Liver (tissue), 9 donors: ENCODE results near the gene NKX3-2. TPM values are rescaled to one million over a fixed set of nuclear protein-coding genes. Genes with fewer than 3 reads are reported as not detected.

Experiments used
- DNase-seq: peaks from one replicate; pipeline ENCODE4 v3.0.0-alpha.2; 2017; ENCODE audit warnings: low spot score
- H3K27ac ChIP-seq, 2 donors: one replicate each; pipeline ENCODE4 v1.7.0; 2013; ENCODE audit warnings: inconsistent platforms in 2 of 2, low read length in 2 of 2, control low read depth in 1 of 2, low read depth in 1 of 2, mild to moderate bottlenecking in 1 of 2
- H3K27me3 ChIP-seq, 4 donors: one replicate each; pipeline versions ENCODE4 v1.6.1 to v1.7.0; 2013; ENCODE audit warnings: low read length in 3 of 4, inconsistent platforms in 1 of 4, mild to moderate bottlenecking in 1 of 4, moderate library complexity in 1 of 4; ENCODE audit not compliant: control insufficient read depth in 4 of 4, insufficient read depth in 4 of 4
- H3K36me3 ChIP-seq, 4 donors: one replicate each; pipeline versions ENCODE4 v1.6.1 to v1.7.0; 2013; ENCODE audit warnings: low read length in 3 of 4, mild to moderate bottlenecking in 3 of 4, low read depth in 1 of 4, moderate library complexity in 1 of 4; ENCODE audit not compliant: control insufficient read depth in 4 of 4, insufficient read depth in 3 of 4
- H3K4me1 ChIP-seq, 4 donors: one replicate each; pipeline versions ENCODE4 v1.6.1 to v1.7.0; 2013; ENCODE audit warnings: low read length in 3 of 4, mild to moderate bottlenecking in 3 of 4, moderate library complexity in 1 of 4; ENCODE audit not compliant: control insufficient read depth in 4 of 4, insufficient read depth in 4 of 4
- H3K4me3 ChIP-seq, 3 donors: one replicate each; pipeline versions ENCODE4 v1.6.1 to v1.7.0; 2013; ENCODE audit warnings: low read length in 3 of 3, control low read depth in 1 of 3, low read depth in 1 of 3, mild to moderate bottlenecking in 1 of 3
- H3K9ac ChIP-seq, 2 donors: one replicate each; pipeline ENCODE4 v1.7.0; 2013; ENCODE audit warnings: low read length in 2 of 2, mild to moderate bottlenecking in 2 of 2, moderate library complexity in 2 of 2, control low read depth in 1 of 2, low read depth in 1 of 2
- H3K9me3 ChIP-seq, 4 donors: one replicate each; pipeline versions ENCODE4 v1.6.1 to v1.7.0; 2013; ENCODE audit warnings: low read length in 3 of 4; ENCODE audit not compliant: control insufficient read depth in 4 of 4
- ATF3 ChIP-seq: IDR thresholded peaks from 2 replicates; pipeline ENCODE4 v1.6.1; 2016; ENCODE audit warnings: antibody characterized with exemption
- CTCF ChIP-seq: fragments of 150-350 bp; IDR thresholded peaks from 2 replicates; pipeline ENCODE4 v1.5.1; 2017; ENCODE audit warnings: improper control_type of control experiment, low read depth, low read length; ENCODE audit not compliant: missing input control
- EGR1 ChIP-seq, 2 donors: IDR thresholded peaks; 2 replicates each; pipeline ENCODE4 v1.6.1; 2016 to 2018; ENCODE audit warnings: antibody characterized with exemption in 2 of 2, low read depth in 2 of 2
- FOXA1 ChIP-seq: IDR thresholded peaks from 2 replicates; pipeline ENCODE4 v1.6.1; 2016; ENCODE audit warnings: antibody characterized with exemption
- FOXA2 ChIP-seq: IDR thresholded peaks from 2 replicates; pipeline ENCODE4 v1.6.1; 2016; ENCODE audit warnings: antibody characterized with exemption
- GABPA ChIP-seq, 2 donors: IDR thresholded peaks in 1 of 2; conservative IDR thresholded peaks in 1 of 2; 2 replicates each; pipeline ENCODE4 v1.6.1; 2016; ENCODE audit warnings: antibody characterized with exemption in 2 of 2, mild to moderate bottlenecking in 1 of 2, moderate library complexity in 1 of 2
- HNF4A ChIP-seq, 2 donors: conservative IDR thresholded peaks; 2 replicates each; pipeline ENCODE4 v1.6.1; 2016; ENCODE audit warnings: antibody characterized with exemption in 2 of 2, mild to moderate bottlenecking in 2 of 2
- HNF4G ChIP-seq: IDR thresholded peaks from 2 replicates; pipeline ENCODE4 v1.6.1; 2016; ENCODE audit warnings: antibody characterized with exemption
- JUND ChIP-seq, 2 donors: IDR thresholded peaks; 2 replicates each; pipeline ENCODE4 v1.6.1; 2016; ENCODE audit warnings: antibody characterized with exemption in 2 of 2
- MAX ChIP-seq: IDR thresholded peaks from 2 replicates; pipeline ENCODE4 v1.6.1; 2016; ENCODE audit warnings: antibody characterized with exemption
- NR2F2 ChIP-seq: IDR thresholded peaks from 2 replicates; pipeline ENCODE4 v1.6.1; 2016; ENCODE audit warnings: antibody characterized with exemption
- RAD21 ChIP-seq, 2 donors: IDR thresholded peaks; 2 replicates each; pipeline ENCODE4 v1.6.1; 2016; ENCODE audit warnings: antibody characterized with exemption in 2 of 2, mild to moderate bottlenecking in 2 of 2
- RXRA ChIP-seq, 2 donors: IDR thresholded peaks; 2 replicates each; pipeline ENCODE4 v1.6.1; 2017 to 2018; ENCODE audit warnings: antibody characterized with exemption in 2 of 2, mild to moderate bottlenecking in 1 of 2
- SP1 ChIP-seq: IDR thresholded peaks from 2 replicates; pipeline ENCODE4 v1.6.1; 2018; ENCODE audit warnings: antibody characterized with exemption, mild to moderate bottlenecking
- TAF1 ChIP-seq: conservative IDR thresholded peaks from 2 replicates; pipeline ENCODE4 v1.6.1; 2016; ENCODE audit warnings: antibody characterized with exemption, mild to moderate bottlenecking
- YY1 ChIP-seq: IDR thresholded peaks from 2 replicates; pipeline ENCODE4 v1.6.1; 2016; ENCODE audit warnings: antibody characterized with exemption, mild to moderate bottlenecking
- ZBTB33 ChIP-seq: IDR thresholded peaks from 2 replicates; pipeline ENCODE4 v1.6.1; 2016; ENCODE audit warnings: antibody characterized with exemption
- WGBS: extraction: QIAGEN DNeasy Blood & Tissue Kit; methylation state at CpG from one replicate; pipeline ENCODE4 v1.1.7; 2013; 5-methylcytosine and 5-hydroxymethylcytosine counted together
- polyA plus RNA-seq, 2 donors: library from polyadenylated mRNA; stranded (reverse) in 1 of 2; unstranded in 1 of 2; fragments of 200-250 nt in 1 of 2; fragments of >200 nt in 1 of 2; fragmentation: Nextera tagmentation in 1 of 2; extraction: Ambion mirVana in 1 of 2; gene quantifications; one replicate each; pipeline versions ENCODE4 v1.2.1 to v1.2.3, GENCODE V29; 2013 to 2015
- total RNA-seq, 2 donors: library from RNA; depleted of rRNA; stranded (reverse); fragments of >200 nt; gene quantifications; one replicate each; pipeline ENCODE4 v1.2.3, GENCODE V29; 2014
- donor health status: healthy.
- donor health status: healthy.
- donor health status: healthy.
- donor health status: healthy.
- donor health status: healthy.

Gene NKX3-2
- total and polyA plus RNA-seq, 4 donors: not detected

DNA sequence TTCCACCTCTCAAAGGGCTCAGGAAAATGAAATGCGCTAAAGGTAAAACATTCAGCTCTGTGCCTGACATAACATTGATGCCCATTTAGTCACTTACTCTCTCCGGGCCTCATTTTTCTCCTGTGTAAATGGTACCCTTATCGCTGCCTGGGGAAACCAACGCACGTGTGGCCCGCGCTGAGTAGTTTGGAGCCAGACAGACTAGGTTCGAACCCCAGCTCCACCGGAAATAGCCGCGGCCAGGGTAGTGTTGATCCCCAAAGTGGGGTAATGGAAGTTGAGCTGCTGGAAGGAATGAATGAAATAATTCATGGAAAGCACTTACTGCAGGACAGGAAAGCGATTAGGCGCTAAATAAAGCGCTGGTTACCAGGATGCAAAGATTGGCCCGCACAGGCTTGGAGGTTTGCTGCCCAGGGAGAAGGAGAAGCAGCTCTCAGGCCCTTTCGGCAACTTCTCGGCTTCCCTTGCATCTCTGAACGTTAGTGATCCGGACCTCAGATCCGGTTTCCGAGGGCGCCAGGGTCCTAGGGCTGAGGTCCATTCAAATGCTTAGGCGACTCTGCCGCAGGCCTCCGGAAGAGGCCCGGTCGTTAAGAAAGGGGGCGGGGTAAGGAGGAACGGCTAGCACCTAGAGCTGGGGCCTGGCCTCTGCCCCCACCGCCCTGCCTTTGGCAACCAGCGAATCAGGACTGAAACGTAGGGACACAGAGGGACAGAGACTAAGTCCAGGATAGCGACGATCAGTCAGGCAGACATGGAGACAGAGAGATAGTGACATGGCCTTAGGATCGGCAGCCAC, 13.3 kb downstream of the NKX3-2 start:
- DNase-seq: no peak
- peaks cover 2 to 13% (median 6%) of the 10 kb centered on the region in 4 donors for H3K4me1 ChIP-seq
- H3K9me3 ChIP-seq: peaks cover 0 to 4% (median 0%) of the 10 kb centered on the region in 4 donors
- no peak overlapping the region for H3K4me3 ChIP-seq
- H3K27me3 ChIP-seq: peaks cover 13 to 45% (median 26%) of the 10 kb centered on the region in 4 donors
- H3K9ac ChIP-seq: no peak overlapping the region
- H3K27ac ChIP-seq: no peak overlapping the region
- H3K36me3 ChIP-seq: no peaks in the 10 kb centered on the region
- 6% methylated on average over 35 of the region's 35 CpGs for WGBS
- TF ChIP-seq ATF3 (no peak), RXRA (IDR thresholded peaks at IDR 0.05) (no peak), TAF1 (no peak), FOXA1 (no peak), ZBTB33 (no peak), HNF4A (conservative IDR thresholded peaks at IDR 0.05) (no peak), SP1 (no peak), YY1 (no peak), RAD21 (IDR thresholded peaks at IDR 0.05) (no peak), EGR1 (IDR thresholded peaks at IDR 0.05; ENCODE audit: low read depth in 2 of 2) (no peak), NR2F2 (no peak), HNF4G (no peak), JUND (IDR thresholded peaks at IDR 0.05) (no peak), FOXA2 (no peak), CTCF (no peak), GABPA (IDR thresholded peaks at IDR 0.05 in 1 of 2, conservative IDR thresholded peaks at IDR 0.05 in 1 of 2) (no peak), MAX (no peak)

DNA sequence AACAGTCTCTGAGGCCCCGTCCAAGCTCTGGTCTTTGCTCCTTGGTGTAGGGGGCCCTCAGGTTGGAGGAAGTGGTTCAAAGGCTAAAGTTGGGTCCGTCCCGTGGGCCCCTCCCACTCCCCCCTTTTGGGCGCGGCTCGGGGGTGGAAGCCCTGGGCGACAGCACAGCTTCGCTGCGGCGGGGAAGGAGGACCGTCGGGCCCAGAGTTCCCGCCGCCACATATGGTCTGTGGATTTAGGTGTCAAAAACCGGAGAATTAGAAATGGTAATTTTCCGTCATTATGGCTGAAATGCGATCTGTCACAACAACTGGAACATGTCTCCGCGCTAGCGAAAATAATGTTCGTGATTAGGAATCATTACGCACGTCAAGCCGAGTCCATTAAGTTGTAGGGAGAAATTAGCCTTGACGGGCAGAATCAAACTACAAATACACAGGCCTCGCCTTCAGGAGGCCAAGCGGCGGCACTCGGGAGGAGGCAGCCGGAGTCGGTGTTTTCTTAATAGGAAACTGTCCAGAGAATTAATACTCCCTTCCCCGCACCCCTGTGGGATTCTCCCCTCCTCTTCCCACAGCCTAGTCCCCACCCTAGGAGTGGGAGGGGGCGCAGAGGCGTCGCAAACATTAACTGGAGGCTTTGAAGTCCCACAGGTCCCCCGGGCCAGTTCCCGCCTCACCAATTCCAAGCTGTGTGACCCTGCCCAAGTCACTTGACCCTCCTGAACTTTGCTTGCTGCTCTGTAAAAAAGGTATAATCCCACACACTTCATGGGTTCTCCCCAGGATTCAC, 15.0 kb downstream of the NKX3-2 start:
- Histone ChIP-seq H3K4me3 (no peak overlapping the region), H3K9me3 (peaks cover 6 to 13% (median 7%) of the 10 kb centered on the region in 4 donors), H3K27me3 (peaks cover 10 to 57% (median 22%) of the 10 kb centered on the region in 4 donors), H3K36me3 (peaks cover 0 to under 1% (median 0%) of the 10 kb centered on the region in 4 donors), H3K27ac (no peak overlapping the region), H3K9ac (no peak overlapping the region), H3K4me1 (peaks cover 0 to 8% (median 3%) of the 10 kb centered on the region in 4 donors)
- TF ChIP-seq EGR1 (IDR thresholded peaks at IDR 0.05; ENCODE audit: low read depth in 2 of 2) (no peak), SP1 (no peak), TAF1 (no peak), YY1 (no peak), GABPA (IDR thresholded peaks at IDR 0.05 in 1 of 2, conservative IDR thresholded peaks at IDR 0.05 in 1 of 2) (no peak), JUND (IDR thresholded peaks at IDR 0.05) (no peak), RXRA (IDR thresholded peaks at IDR 0.05) (no peak), FOXA1 (no peak), HNF4A (conservative IDR thresholded peaks at IDR 0.05) (no peak), ZBTB33 (no peak), NR2F2 (no peak), MAX (no peak), FOXA2 (no peak), HNF4G (no peak), RAD21 (IDR thresholded peaks at IDR 0.05) (no peak)
- no peak for DNase-seq
- 10% methylated on average over 37 of the region's 37 CpGs for WGBS
